Gastrocnemius medialis (tissue), 4 donors: ENCODE measurements around the gene PITX1. TPM values are rescaled to one million over a fixed set of nuclear protein-coding genes. Genes with fewer than 3 reads are reported as not detected.
"Not testable (repeated sequence)": the region's sequence is repeated elsewhere in the genome, so short reads cannot be mapped to it uniquely, and the experiment has no call there.

ENCODE experiments used
- ATAC-seq, 2 donors: fragments of 150-250 bp; one replicate each; pipeline ENCODE4 v1.9.1; 2016
- DNase-seq, 2 donors: peaks; one replicate each; pipeline ENCODE4 v3.0.0-alpha.2; 2019
- H3K27ac ChIP-seq, 4 donors: fragments of 200-600 bp; sonication (generic); 1 replicate in 1 of 4; 2 replicates in 3 of 4; pipeline ENCODE4 v1.5.1; 2016 to 2018; ENCODE audit warnings: mild to moderate bottlenecking in 2 of 4, moderate library complexity in 1 of 4
- H3K27me3 ChIP-seq, 3 donors: fragments of 200-600 bp; sonication (generic) in 2 of 3; 1 replicate in 1 of 3; 2 replicates in 2 of 3; pipeline versions ENCODE4 v1.5.1 to v1.6.0; 2016 to 2019; ENCODE audit warnings: mild to moderate bottlenecking in 1 of 3, moderate library complexity in 1 of 3
- H3K36me3 ChIP-seq, 2 donors: fragments of 200-600 bp; sonication (generic) in 1 of 2; one replicate each; pipeline ENCODE4 v1.5.1; 2017 to 2018
- H3K4me1 ChIP-seq, 2 donors: fragments of 200-600 bp; sonication (generic) in 1 of 2; one replicate each; pipeline ENCODE4 v1.5.1; 2016 to 2017; ENCODE audit warnings: mild to moderate bottlenecking in 2 of 2
- H3K4me3 ChIP-seq, 4 donors: fragments of 200-600 bp; sonication (generic) in 3 of 4; 1 replicate in 1 of 4; 2 replicates in 3 of 4; pipeline ENCODE4 v1.5.1; 2016 to 2019; ENCODE audit warnings: mild to moderate bottlenecking in 2 of 4
- H3K9me3 ChIP-seq, 3 donors: fragments of 200-600 bp; sonication (generic) in 2 of 3; 1 replicate in 1 of 3; 2 replicates in 2 of 3; pipeline ENCODE4 v1.5.1; 2016 to 2019
- CTCF ChIP-seq, 5 experiments: fragments of 450-650 bp in 3 of 5; fragments of 200-600 bp in 2 of 5; sonication (generic) in 2 of 5; IDR thresholded peaks in 4 of 5; conservative IDR thresholded peaks in 1 of 5; 1 replicate in 4 of 5; 2 replicates in 1 of 5; pipeline ENCODE4 v1.5.1; 2016 to 2019; ENCODE audit warnings: antibody characterized with exemption in 5 of 5, mild to moderate bottlenecking in 3 of 5, moderate library complexity in 3 of 5
- POLR2A ChIP-seq, 2 donors: fragments of 450-650 bp; IDR thresholded peaks; one replicate each; pipeline ENCODE4 v1.6.1; 2017; ENCODE audit warnings: antibody characterized with exemption in 2 of 2, mild to moderate bottlenecking in 2 of 2, moderate library complexity in 2 of 2
- in situ Hi-C, 4 donors: fragments of 200-750 bp; cut with MboI; loops; one replicate each; pipeline versions ENCODE4 v1.15.0 to v1.8.0; 2017; ENCODE audit warnings: low sequenced_read_pairs in 4 of 4
- intact Hi-C: fragments of 100-400 bp; cut with DNase I; formaldehyde crosslinking; loops from one replicate; pipeline ENCODE4 v1.15.1; 2023; ENCODE audit warnings: low total_unique reads
- total RNA-seq, 4 donors: library from RNA; depleted of rRNA; stranded (reverse); fragments of >200 nt; gene quantifications; one replicate each; pipeline versions ENCODE4 v1.1.0 to v1.2.3, GENCODE V29; 2016

PITX1 gene
- 10 to 100 TPM in 1 of 4 donors, 1 to 10 TPM in 3; 5.3 to 21.2 (median 9.3) TPM for total RNA-seq

- Histone ChIP-seq H3K4me3 (peak within 1 kb of the TSS; percentile 52 to 79 (median 58)), H3K4me1 (peaks cover 21 to 25% of the 10 kb centered on the region in 2 donors), H3K36me3 (no peaks in the 10 kb centered on the region), H3K9me3 (no peaks in the 10 kb centered on the region), H3K27me3 (peaks cover 75 to 86% (median 84%) of the 10 kb centered on the region in 3 donors), H3K27ac (peak within 1 kb of the TSS; percentile 56 to 78 (median 60))
- ATAC-seq (peak; percentile 25 to 39), DNase-seq (no peak)
- in situ Hi-C loops = no loop called here
- intact Hi-C loops = loop anchor here (2.0 to 10.0 kb wide), 3 partner anchors 21 to 301 kb away; no protein-coding TSS in a partner anchor
- TF ChIP-seq CTCF (IDR thresholded peaks at IDR 0.05 in 4 of 5, conservative IDR thresholded peaks at IDR 0.05 in 1 of 5) = no peak
- no peak for TF ChIP-seq POLR2A (IDR thresholded peaks at IDR 0.05)
These were observed at the start of gene PITX1 for GRCh38 chr5:135033901-135034235. TSS of gene PITX1 (minus strand) at chr5:135034228. CDS start at chr5:135033881, 347 bp downstream.

DNA sequence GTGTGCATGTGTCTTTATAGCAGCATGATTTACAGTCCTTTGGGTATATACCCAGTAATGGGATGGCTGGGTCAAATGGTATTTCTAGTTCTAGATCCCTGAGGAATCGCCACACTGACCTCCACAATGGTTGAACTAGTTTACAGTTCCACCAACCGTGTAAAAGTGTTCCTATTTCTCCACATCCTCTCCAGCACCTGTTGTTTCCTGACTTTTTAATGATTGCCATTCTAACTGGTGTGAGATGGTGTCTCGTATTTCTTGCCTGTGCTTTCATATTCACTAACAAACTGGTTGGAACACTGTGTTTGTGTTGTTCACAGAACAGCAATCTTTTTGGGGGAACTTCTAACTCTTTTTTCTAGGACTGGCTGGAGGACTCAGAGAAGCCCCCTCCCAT is 49.3 kb upstream of the PITX1 start:
- H3K36me3 ChIP-seq, H3K4me1 ChIP-seq, DNase-seq, H3K27ac ChIP-seq, ATAC-seq, in situ Hi-C loops, intact Hi-C loops, H3K27me3 ChIP-seq, H3K4me3 ChIP-seq, H3K9me3 ChIP-seq: not testable (repeated sequence)

- H3K36me3 ChIP-seq = no peaks in the 10 kb centered on the region
- no peak overlapping the region for H3K4me3 ChIP-seq
- TF ChIP-seq CTCF (IDR thresholded peaks at IDR 0.05 in 4 of 5, conservative IDR thresholded peaks at IDR 0.05 in 1 of 5) (no peak), POLR2A (IDR thresholded peaks at IDR 0.05) (no peak)
- intact Hi-C loops = no loop called here
- in situ Hi-C loops = no loop called here
- no peaks in the 10 kb centered on the region for H3K27me3 ChIP-seq
- ATAC-seq (no peak), DNase-seq (no peak)
- H3K4me1 ChIP-seq = no peaks in the 10 kb centered on the region
- peaks cover 0 to 3% (median 0%) of the 10 kb centered on the region in 3 donors for H3K9me3 ChIP-seq
- no peak overlapping the region for H3K27ac ChIP-seq
These were observed 47.2 kb upstream of the PITX1 start for GRCh38 chr5:135081240-135081639.

DNA sequence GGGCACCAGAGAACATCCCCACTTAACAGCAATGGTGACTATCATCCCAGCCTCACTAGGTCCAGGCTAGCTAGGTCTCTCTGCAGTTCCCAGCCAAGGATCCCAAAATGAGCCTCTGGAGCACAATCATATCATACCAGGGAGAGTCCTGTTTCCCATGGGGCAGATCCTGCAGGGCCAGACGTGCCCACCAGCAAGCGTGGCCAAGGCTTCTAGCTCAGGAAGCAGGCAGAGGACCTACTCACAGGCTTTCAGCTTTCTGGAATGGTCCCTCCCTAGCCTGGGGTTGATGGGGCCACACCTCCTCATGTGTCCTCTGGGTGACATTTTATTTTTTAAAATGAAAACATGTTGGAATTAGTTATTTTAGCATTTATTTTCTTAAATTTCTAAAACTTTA is 45.7 kb upstream of the PITX1 start:
- Histone ChIP-seq H3K27me3 (no peaks in the 10 kb centered on the region), H3K9me3 (peaks cover 0 to 3% (median 0%) of the 10 kb centered on the region in 3 donors), H3K27ac (no peak overlapping the region), H3K36me3 (no peaks in the 10 kb centered on the region), H3K4me1 (no peaks in the 10 kb centered on the region), H3K4me3 (no peak overlapping the region)
- intact Hi-C loops = no loop called here
- DNase-seq (no peak), ATAC-seq (no peak)
- TF ChIP-seq CTCF (IDR thresholded peaks at IDR 0.05 in 4 of 5, conservative IDR thresholded peaks at IDR 0.05 in 1 of 5) (no peak), POLR2A (IDR thresholded peaks at IDR 0.05) (no peak)
- in situ Hi-C loops = no loop called here

DNA sequence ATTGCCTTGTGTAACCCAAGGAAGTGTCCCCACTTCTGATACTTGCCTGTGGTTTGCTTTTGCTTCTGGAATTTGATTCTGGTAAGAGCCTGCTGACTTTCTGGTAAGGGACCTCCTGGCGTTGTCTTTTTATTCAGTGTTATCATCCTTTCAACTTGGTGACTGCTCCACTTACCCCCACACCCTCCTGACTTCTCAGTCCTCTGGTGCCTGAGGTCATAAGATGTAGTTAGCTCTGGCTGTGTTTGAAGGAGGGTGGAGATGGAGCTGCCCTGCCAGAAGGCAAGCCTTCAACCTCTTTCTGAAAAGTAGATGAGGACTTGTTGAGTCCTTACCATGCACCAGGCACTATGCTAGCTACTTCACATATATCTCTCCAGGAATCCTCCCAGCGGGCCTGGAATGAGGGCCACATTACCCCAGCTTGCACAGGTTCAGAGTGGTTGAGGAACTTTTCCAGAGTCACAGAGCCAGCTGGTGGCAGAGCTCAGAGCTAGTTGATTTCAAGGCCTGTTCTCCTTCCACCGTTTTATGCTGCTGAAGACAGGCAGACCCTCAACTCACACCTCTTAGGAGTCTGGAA is 45.2 kb upstream of the PITX1 start:
- intact Hi-C loops (no loop called here), in situ Hi-C loops (no loop called here)
- peaks cover 0 to 3% (median 0%) of the 10 kb centered on the region in 3 donors for H3K9me3 ChIP-seq
- ATAC-seq (no peak), DNase-seq (no peak)
- TF ChIP-seq POLR2A (IDR thresholded peaks at IDR 0.05) (no peak), CTCF (IDR thresholded peaks at IDR 0.05 in 4 of 5, conservative IDR thresholded peaks at IDR 0.05 in 1 of 5) (no peak)
- H3K4me1 ChIP-seq = no peaks in the 10 kb centered on the region
- no peak overlapping the region for H3K4me3 ChIP-seq
- H3K27me3 ChIP-seq = no peaks in the 10 kb centered on the region
- H3K27ac ChIP-seq = no peak overlapping the region
- no peaks in the 10 kb centered on the region for H3K36me3 ChIP-seq
